Measurements from ENCODE around the gene ZNF514. TPM values are rescaled to one million over a fixed set of nuclear protein-coding genes. Genes with fewer than 3 reads are reported as not detected.

ZNF514 gene
- total RNA-seq, 4 donors from 2014 or later: 13.3 to 38.4 (median 23.7) TPM

DNA sequence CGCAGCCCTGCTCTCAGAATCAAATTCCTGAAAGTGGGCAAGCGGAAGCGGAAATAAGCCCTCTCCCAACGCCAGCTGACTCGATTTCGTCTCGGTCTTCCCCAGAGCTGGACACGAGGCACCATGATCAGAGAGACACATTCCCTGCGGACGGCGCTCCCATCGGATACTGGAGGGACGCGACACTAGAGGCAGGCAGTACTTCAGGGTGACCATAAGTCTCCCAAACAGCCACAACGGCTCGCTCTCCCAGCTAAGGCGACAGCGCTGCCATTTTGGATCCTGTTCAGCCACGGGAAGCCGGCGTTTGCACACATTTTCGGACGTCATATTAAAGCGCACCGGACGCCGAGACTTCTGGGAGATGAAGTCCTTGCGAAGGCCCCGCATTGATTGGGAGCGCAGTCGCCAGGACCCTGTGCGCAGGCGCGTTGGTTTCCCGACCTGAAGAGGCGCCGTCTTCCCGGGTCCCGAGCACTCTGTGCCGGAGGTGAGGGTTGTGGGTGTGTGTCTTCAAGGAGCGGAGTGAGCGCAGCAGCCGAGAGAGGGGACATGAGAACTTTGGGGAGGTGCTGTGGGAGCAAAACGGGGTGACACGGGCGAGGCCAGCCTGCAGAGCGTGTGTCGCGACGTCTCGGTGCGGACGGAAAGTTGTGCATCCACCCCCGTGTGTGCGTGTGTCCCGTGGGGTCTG, 5.9 kb upstream of the ZNF514 start, which contains the start of gene ZNF2:
Gene ZNF2, plus strand, starts transcription at position 439 of the 694 bp plus-strand sequence. CDS start 10,418 bp downstream, outside the sequence.
- TF ChIP-seq, protein P1, sequence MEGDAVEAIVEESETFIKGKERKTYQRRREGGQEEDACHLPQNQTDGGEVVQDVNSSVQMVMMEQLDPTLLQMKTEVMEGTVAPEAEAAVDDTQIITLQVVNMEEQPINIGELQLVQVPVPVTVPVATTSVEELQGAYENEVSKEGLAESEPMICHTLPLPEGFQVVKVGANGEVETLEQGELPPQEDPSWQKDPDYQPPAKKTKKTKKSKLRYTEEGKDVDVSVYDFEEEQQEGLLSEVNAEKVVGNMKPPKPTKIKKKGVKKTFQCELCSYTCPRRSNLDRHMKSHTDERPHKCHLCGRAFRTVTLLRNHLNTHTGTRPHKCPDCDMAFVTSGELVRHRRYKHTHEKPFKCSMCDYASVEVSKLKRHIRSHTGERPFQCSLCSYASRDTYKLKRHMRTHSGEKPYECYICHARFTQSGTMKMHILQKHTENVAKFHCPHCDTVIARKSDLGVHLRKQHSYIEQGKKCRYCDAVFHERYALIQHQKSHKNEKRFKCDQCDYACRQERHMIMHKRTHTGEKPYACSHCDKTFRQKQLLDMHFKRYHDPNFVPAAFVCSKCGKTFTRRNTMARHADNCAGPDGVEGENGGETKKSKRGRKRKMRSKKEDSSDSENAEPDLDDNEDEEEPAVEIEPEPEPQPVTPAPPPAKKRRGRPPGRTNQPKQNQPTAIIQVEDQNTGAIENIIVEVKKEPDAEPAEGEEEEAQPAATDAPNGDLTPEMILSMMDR (IDR thresholded peaks at IDR 0.05): peak in 2 of 4 experiments; percentile 8 to 23
- TF ChIP-seq POLR2A (IDR thresholded peaks at IDR 0.05): peak; percentile 26 to 62
- H3K27me3 ChIP-seq: no peaks in the 10 kb centered on the region
- H3K27ac ChIP-seq: peak within 1 kb of the TSS; percentile 88 to 91
- DNase-seq: peak; percentile 97 to 99
- H3K36me3 ChIP-seq: no peaks in the 10 kb centered on the region
- H3K4me3 ChIP-seq: peak within 1 kb of the TSS; percentile 77 to 97
- no peaks in the 10 kb centered on the region for H3K9me3 ChIP-seq
- no peaks in the 10 kb centered on the region for H3K4me1 ChIP-seq
- intact Hi-C loops (cut with DNase I; ENCODE audit: low total_unique reads): no loop called here

DNA sequence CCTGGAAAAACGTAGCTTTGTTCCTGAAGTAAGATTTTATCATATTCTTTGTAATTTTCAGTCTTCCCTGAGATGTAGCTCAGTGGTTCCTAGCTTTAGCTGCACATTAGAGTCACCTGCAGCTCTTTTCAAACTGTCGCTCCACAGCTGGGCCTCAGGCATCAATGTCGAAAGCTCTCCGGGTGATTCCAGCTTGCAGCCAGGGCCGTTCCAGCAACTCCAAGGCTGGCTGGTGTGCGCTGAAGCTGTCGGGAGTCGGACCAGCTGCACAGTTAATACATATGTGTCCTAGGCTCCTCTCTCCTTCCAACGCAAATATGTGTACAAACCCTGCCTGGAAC, 5.4 kb upstream of the ZNF514 start:
- DNase-seq: no peak
- H3K4me1 ChIP-seq: peaks cover 0 to 3% of the 10 kb centered on the region in 2 donors
- H3K4me3 ChIP-seq: peak overlapping the region; percentile 77 to 97
- H3K27me3 ChIP-seq: no peaks in the 10 kb centered on the region
- no peaks in the 10 kb centered on the region for H3K36me3 ChIP-seq
- H3K27ac ChIP-seq: peak overlapping the region; percentile 88 to 91
- H3K9me3 ChIP-seq: no peaks in the 10 kb centered on the region
- intact Hi-C loops (cut with DNase I; ENCODE audit: low total_unique reads): no loop called here
- TF ChIP-seq POLR2A (IDR thresholded peaks at IDR 0.05): no peak
- TF ChIP-seq, protein P1 (IDR thresholded peaks at IDR 0.05): no peak

DNA sequence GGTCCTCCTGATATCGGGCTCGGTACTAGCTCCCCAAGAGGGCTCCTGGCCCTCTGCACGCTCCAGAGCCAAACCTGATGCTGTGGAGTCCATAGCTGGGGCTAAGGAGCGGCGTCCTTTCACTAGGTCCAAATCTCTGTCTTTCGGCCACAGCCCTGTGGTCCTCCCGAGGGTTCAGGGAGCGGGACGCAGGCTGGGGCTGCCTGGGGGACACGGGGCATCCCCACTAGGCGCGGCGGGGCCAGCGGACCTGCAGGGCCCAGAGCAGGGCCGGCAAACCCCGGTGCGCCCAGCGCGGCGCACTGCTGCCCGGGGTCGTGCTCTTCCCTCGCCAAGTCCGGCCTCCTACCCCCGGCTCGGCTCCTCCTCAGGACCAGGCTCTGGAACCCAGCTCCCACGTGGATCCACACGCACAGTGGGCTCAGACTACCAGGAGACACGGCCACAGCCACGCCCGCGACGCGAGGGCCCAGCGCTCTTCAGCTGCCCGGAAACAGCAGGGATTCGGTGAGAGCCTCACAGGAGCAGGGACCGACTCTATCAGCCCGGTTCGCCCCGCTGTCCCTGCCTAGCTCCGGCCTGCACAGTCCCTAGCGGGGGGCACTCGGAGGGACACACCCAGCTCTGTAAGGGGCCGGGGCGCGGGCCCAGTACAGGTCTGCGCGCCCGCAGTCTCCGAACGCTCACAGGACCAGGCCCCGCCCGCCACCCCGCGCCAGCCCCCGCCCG, 593 bp downstream of the ZNF514 start:
- intact Hi-C loops (cut with DNase I; ENCODE audit: low total_unique reads): no loop called here
- H3K27ac ChIP-seq: peak overlapping the region; percentile 88 to 91
- H3K9me3 ChIP-seq: no peaks in the 10 kb centered on the region
- H3K4me1 ChIP-seq: peaks cover 0 to 3% of the 10 kb centered on the region in 2 donors
- DNase-seq: peak; percentile 42 to 57
- no peaks in the 10 kb centered on the region for H3K27me3 ChIP-seq
- H3K36me3 ChIP-seq: no peaks in the 10 kb centered on the region
- no peak for TF ChIP-seq POLR2A (IDR thresholded peaks at IDR 0.05)
- TF ChIP-seq, protein P1 (IDR thresholded peaks at IDR 0.05): no peak
- peak overlapping the region; percentile 77 to 85 for H3K4me3 ChIP-seq

DNA sequence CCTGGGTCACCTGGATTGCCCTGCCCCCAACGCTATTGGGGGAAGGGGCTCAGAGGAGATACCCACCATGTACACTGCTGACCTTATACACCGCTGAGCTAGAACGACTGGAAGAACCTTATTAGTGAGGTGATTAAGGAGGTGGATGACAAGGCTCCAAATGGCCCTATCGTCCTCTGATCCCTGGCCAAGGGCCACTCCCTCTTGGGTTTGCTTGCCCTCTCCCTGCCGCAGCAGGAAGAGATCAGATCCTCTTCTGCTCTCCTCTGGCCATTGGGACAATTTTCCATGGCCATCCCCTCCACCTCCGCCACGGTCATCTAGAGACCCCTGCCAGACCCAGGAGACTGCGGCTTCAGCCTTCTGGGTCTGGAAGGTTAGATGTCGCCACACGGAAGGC, 1.2 kb downstream of the ZNF514 start:
- intact Hi-C loops (cut with DNase I; ENCODE audit: low total_unique reads): no loop called here
- no peak for TF ChIP-seq POLR2A (IDR thresholded peaks at IDR 0.05)
- TF ChIP-seq, protein P1 (IDR thresholded peaks at IDR 0.05): no peak
- Histone ChIP-seq H3K27me3 (no peaks in the 10 kb centered on the region), H3K4me1 (peaks cover 0 to 3% of the 10 kb centered on the region in 2 donors), H3K36me3 (no peaks in the 10 kb centered on the region), H3K4me3 (peak overlapping the region; percentile 77 to 85), H3K27ac (peak overlapping the region; percentile 88 to 91), H3K9me3 (no peaks in the 10 kb centered on the region)
- DNase-seq: no peak

DNA sequence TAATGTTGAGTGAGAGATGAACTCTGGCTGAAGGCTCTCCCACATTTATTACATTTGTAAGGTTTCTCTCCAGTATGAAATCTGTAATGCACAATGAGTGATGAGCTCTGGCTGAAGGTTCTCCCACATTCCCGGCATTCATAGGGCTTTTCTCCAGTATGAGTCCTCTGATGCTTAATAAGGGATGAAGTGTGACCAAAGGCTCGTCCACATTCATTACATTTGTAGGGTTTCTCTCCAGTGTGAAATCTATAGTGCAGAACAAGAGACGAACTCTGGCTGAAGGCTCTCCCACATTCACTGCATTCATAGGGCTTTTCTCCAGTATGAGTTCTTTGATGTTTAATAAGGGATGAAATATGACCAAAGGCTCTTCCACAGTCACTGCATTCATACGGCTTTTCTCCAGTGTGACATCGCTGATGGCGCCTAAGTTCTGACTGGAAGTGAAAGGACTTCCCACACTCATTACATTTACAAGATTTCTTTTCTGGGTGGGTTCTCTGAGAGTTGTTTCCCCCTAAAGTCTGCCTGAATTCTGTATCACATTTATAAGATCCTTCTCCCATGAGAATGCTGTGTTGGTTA, 10.2 kb downstream of the ZNF514 start:
- intact Hi-C loops (cut with DNase I; ENCODE audit: low total_unique reads): no loop called here
- Histone ChIP-seq H3K4me3 (no peak overlapping the region), H3K36me3 (no peaks in the 10 kb centered on the region), H3K27me3 (no peaks in the 10 kb centered on the region), H3K4me1 (no peaks in the 10 kb centered on the region), H3K27ac (no peak overlapping the region), H3K9me3 (peaks cover 0 to 23% of the 10 kb centered on the region in 2 donors)
- TF ChIP-seq POLR2A (IDR thresholded peaks at IDR 0.05): no peak
- TF ChIP-seq, protein P1 (IDR thresholded peaks at IDR 0.05): no peak
- no peak for DNase-seq

Data from uterus (tissue), 4 donors.